Thyroid gland (tissue), 4 donors: ENCODE measurements around the gene MOSPD3.

ENCODE experiments used
- CTCF ChIP-seq, 6 experiments: fragments of 200-600 bp in 3 of 6; fragments of 450-650 bp in 3 of 6; sonication (generic) in 3 of 6; IDR thresholded peaks; one replicate each; pipeline ENCODE4 v1.5.1; 2016 to 2019; ENCODE audit warnings: antibody characterized with exemption in 6 of 6, mild to moderate bottlenecking in 2 of 6, inconsistent platforms in 1 of 6, moderate library complexity in 1 of 6
- POLR2A ChIP-seq, 2 donors: fragments of 450-650 bp; IDR thresholded peaks; one replicate each; pipeline ENCODE4 v1.6.1; 2017; ENCODE audit warnings: antibody characterized with exemption in 2 of 2, mild to moderate bottlenecking in 2 of 2, moderate library complexity in 1 of 2

DNA sequence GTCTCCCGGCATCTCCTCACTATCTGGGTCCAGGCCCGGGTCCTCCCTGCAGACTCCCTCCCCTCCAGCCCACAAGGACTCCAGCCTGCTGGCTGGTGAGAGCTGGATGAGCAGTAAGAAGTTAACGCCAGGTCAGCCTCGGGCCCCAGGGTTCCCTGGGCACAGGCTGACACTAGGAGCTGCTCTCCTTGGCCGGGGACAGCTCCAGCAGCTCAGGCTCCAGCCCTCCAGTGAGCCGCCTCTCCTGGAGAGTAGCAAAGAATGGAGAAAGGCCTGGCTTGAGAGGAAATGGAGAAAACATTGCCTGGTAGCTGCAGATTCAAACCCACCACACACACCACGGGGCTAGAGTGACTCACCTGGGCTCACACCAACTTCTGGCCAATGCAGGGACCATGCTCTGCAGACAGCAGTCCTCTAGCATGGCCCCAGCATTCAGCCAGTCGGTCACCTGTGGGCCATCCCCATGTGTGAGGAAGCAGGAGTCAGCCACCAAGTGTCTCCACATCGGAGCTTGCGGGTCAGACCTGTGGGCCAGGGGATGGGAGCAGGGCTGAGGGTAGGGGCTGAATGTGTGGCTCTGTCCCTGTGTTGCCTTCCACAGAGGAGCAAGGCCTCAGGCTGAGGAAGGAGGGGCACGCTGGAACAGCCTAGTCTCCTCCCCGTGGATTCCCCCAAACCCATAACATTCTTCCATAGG, 45.2 kb upstream of the MOSPD3 start:
- no peak for TF ChIP-seq CTCF (IDR thresholded peaks at IDR 0.05)
- TF ChIP-seq POLR2A (IDR thresholded peaks at IDR 0.05), result no peak
